Omental fat pad (tissue), 4 donors: Measurements from ENCODE around the gene EIF4G1. TPM values are rescaled to one million over a fixed set of nuclear protein-coding genes. Genes with fewer than 3 reads are reported as not detected.

Experiments used
- ATAC-seq: fragments of 150-250 bp; one replicate; pipeline ENCODE4 v1.9.1; 2016; ENCODE audit warnings: mild to moderate bottlenecking, moderate library complexity; ENCODE audit not compliant: low FRiP score
- DNase-seq: peaks from one replicate; pipeline ENCODE4 v3.0.0-alpha.2; 2019; ENCODE audit warnings: low spot score
- CTCF ChIP-seq, 3 donors: fragments of 450-650 bp; IDR thresholded peaks; one replicate each; pipeline ENCODE4 v1.5.1; 2016 to 2017; ENCODE audit warnings: antibody characterized with exemption in 3 of 3, mild to moderate bottlenecking in 3 of 3, moderate library complexity in 2 of 3
- total RNA-seq, 4 donors: library from RNA; depleted of rRNA; stranded (reverse); fragments of >200 nt; gene quantifications; one replicate each; pipeline ENCODE4 v1.1.0, GENCODE V29; 2016

EIF4G1 gene
- total RNA-seq, 4 donors from 2014 or later, result 235 to 471 (median 268) TPM

- TF ChIP-seq CTCF (IDR thresholded peaks at IDR 0.05), result no peak
- ATAC-seq, result no peak
Measured at GRCh38 chr3:184323696-184324095, 9.3 kb downstream of the EIF4G1 start.

GRCh38 chr3:184325269-184325668 is 10.9 kb downstream of the EIF4G1 start:
- ATAC-seq (no peak), DNase-seq (no peak)
- no peak for TF ChIP-seq CTCF (IDR thresholded peaks at IDR 0.05)

More at GRCh38 chr3:184323696-184324095, 9.3 kb downstream of the EIF4G1 start:
- DNase-seq, result no peak

GRCh38 chr3:184325715-184326369 is 11.4 kb downstream of the EIF4G1 start:
- TF ChIP-seq CTCF (IDR thresholded peaks at IDR 0.05), result no peak
- DNase-seq (no peak), ATAC-seq (no peak)

GRCh38 chr3:184327171-184327570 is 12.8 kb downstream of the EIF4G1 start:
- ATAC-seq (no peak), DNase-seq (no peak)
- TF ChIP-seq CTCF (IDR thresholded peaks at IDR 0.05), result no peak

- ATAC-seq (no peak), DNase-seq (no peak)
- TF ChIP-seq CTCF (IDR thresholded peaks at IDR 0.05), result no peak
Measured at GRCh38 chr3:184328516-184328915, 14.1 kb downstream of the EIF4G1 start.

GRCh38 chr3:184332370-184333090 is 18.1 kb downstream of the EIF4G1 start:
- DNase-seq (no peak), ATAC-seq (no peak)
- no peak for TF ChIP-seq CTCF (IDR thresholded peaks at IDR 0.05)

GRCh38 chr3:184333190-184333589 is 18.8 kb downstream of the EIF4G1 start:
- ATAC-seq, result no peak
- DNase-seq, result no peak
- TF ChIP-seq CTCF (IDR thresholded peaks at IDR 0.05), result no peak
